ENCODE results near the gene WDHD1.
"Not testable (repeated sequence)": the region's sequence is repeated elsewhere in the genome, so short reads cannot be mapped to it uniquely, and the experiment has no call there.

Gene WDHD1

DNA sequence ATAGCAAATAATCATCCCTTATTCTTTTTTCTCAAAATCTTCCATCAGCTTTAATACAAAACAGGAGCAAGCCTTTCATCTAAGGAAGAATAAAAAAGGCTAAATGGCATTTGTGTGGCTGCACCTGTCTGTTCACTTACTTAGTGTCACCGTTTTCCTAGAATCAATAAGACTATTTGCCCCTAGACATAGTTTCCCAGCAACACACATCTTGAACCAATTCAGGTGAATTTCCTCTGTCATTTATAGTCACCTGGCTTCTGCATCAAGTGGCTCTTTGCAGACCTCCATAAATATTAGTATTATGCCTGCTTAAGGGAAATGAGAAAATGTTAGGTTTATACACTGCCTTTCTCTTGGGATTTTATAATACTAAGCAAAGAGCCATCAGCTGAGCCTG is 106.8 kb downstream of the WDHD1 start:
- ChIA-PET POLR2A (ENCODE audit: low non-redundant PET) (no interaction called here), CTCF (interaction anchor here (0.6 kb wide), 2 partner anchors 43 to 223 kb away, joined by 3 to 6 read pairs; no protein-coding TSS in a partner anchor)
- TF ChIP-seq, protein P1, sequence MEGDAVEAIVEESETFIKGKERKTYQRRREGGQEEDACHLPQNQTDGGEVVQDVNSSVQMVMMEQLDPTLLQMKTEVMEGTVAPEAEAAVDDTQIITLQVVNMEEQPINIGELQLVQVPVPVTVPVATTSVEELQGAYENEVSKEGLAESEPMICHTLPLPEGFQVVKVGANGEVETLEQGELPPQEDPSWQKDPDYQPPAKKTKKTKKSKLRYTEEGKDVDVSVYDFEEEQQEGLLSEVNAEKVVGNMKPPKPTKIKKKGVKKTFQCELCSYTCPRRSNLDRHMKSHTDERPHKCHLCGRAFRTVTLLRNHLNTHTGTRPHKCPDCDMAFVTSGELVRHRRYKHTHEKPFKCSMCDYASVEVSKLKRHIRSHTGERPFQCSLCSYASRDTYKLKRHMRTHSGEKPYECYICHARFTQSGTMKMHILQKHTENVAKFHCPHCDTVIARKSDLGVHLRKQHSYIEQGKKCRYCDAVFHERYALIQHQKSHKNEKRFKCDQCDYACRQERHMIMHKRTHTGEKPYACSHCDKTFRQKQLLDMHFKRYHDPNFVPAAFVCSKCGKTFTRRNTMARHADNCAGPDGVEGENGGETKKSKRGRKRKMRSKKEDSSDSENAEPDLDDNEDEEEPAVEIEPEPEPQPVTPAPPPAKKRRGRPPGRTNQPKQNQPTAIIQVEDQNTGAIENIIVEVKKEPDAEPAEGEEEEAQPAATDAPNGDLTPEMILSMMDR (conservative IDR thresholded peaks at IDR 0.05; ENCODE audit: low read depth): no peak
- DNase-seq (ENCODE audit: low spot score): no peak
- H3K27ac ChIP-seq: no peak overlapping the region

DNA sequence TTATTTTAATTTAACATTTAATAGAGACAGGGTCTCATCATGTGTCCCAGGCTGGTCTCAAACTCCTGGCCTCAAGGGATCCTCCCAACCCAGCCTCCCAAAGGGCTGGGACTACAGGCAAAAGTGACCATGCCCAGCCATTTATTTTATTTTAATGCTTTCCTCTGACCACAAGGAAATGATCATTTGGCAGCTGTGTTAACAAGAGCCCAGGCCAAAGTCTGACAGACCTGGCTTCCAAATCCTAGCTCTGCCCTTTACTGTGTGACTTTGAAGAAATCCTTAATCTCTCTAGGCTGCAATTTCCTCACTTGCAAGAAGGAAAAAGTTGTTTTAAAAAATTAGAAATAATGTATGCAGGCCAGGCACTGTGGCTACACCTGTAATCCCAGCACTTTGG is 107.6 kb downstream of the WDHD1 start:
- POLR2A ChIA-PET (ENCODE audit: low non-redundant PET): no interaction called here
- no peak overlapping the region for H3K27ac ChIP-seq
- DNase-seq (ENCODE audit: low spot score): no peak
- TF ChIP-seq, protein P1 (conservative IDR thresholded peaks at IDR 0.05; ENCODE audit: low read depth): no peak
- CTCF ChIA-PET: no interaction called here

DNA sequence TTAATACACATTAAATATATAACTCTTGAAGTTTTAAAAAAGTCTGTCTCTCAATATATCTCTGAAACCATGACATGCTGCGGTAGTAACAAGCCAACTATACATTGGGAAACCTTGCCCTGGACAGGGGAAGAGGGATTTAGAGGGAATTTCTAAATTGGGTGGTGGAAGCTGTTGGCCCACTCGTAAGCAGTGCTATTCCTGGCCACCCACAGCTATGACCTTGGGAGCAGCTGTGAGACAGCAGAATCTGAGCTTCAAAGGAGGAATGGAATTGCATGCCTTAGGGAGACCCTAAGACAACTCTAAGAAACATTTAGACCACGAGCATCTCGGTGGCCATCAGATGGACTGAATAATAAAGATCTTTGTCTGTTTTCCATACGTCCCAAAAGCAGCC is 108.5 kb downstream of the WDHD1 start:
- ChIA-PET CTCF (interaction anchor here (0.7 kb wide), 1 partner anchor 682 kb away, joined by 3 read pairs; no protein-coding TSS in a partner anchor), POLR2A (ENCODE audit: low non-redundant PET) (no interaction called here)
- no peak for DNase-seq (ENCODE audit: low spot score)
- no peak overlapping the region for H3K27ac ChIP-seq
- TF ChIP-seq, protein P1 (conservative IDR thresholded peaks at IDR 0.05; ENCODE audit: low read depth): no peak

DNA sequence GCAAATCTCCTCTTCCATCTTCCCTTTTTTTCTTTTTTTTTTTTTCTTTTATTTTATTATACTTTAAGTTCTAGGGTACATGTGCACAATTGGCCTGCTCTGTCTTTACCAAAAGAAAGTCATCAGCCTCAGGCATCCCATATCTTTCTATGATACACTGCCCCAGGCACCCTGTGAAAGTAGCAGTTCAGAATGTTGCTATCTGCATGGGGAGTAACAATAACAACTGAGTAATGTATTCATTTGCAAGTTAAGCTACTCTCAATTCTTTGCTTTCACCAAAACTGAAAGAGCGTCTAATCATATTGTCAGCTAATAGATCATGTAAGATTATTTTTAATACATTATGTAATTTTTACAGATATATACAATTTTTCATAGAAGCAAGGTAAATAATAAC is 110.8 kb downstream of the WDHD1 start:
- no peak for DNase-seq (ENCODE audit: low spot score)
- POLR2A ChIA-PET (ENCODE audit: low non-redundant PET): no interaction called here

DNA sequence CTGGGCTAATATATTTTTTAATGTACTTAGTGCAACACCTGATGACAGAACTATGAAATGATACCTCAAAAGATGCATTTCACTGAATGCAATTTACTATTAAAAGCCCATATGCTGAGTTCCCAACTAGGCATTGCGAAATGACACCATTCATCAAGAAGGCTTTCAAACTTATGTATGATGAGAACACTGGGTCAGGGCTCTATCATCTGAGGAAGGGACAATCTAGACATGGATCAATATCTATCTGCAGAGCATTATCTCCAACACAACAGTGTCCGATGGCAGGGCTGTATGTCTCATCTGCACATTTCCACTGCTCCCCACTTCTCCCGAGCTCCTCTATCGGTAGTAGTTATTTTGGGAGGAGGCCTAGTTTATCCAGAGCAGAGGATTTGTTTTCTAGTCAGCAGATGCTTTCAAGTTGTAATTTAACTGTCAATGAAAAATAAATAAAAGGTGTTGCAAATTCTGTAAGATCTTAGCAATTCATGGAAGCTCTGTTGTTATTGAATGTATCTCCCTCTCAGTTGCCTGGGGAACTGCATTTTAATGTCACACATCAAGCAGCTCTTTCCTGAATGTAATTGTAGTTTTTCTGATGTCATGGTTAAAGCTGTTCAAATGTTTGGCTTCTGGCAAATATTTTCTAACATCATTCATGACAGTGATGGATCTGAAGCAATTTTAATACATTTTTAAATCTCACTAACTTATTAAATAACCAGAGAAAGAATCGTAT is 116.9 kb downstream of the WDHD1 start:
- H3K27ac ChIP-seq: no peak overlapping the region
- ChIA-PET CTCF (no interaction called here), POLR2A (ENCODE audit: low non-redundant PET) (no interaction called here)
- TF ChIP-seq, protein P1 (conservative IDR thresholded peaks at IDR 0.05; ENCODE audit: low read depth): no peak
- DNase-seq (ENCODE audit: low spot score): no peak

More for the DNA sequence above, 110.8 kb downstream of the WDHD1 start:
- CTCF ChIA-PET: no interaction called here
- TF ChIP-seq, protein P1 (conservative IDR thresholded peaks at IDR 0.05; ENCODE audit: low read depth): no peak
- H3K27ac ChIP-seq: no peak overlapping the region

DNA sequence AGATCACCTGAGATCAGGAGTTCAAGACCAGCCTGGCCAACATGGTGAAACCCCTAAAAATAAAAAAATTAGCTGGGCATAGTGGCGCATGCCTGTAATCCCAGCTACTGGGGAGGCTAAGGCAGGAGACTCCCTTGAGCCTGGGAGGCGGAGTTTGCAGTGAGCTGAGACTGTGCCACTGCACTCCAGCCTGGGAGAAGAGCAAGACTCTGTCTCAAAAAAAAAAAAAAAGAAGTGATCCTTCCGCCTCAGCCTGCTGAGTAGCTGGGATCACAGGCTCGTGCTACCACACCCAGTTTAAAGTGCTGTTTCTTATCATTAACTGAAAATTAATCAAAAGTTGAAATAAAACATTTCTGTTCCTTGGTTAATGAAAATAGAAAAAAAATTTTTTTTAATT is 117.9 kb downstream of the WDHD1 start:
- H3K27ac ChIP-seq; DNase-seq (ENCODE audit: low spot score); POLR2A ChIA-PET (ENCODE audit: low non-redundant PET); CTCF ChIA-PET: not testable (repeated sequence)

DNA sequence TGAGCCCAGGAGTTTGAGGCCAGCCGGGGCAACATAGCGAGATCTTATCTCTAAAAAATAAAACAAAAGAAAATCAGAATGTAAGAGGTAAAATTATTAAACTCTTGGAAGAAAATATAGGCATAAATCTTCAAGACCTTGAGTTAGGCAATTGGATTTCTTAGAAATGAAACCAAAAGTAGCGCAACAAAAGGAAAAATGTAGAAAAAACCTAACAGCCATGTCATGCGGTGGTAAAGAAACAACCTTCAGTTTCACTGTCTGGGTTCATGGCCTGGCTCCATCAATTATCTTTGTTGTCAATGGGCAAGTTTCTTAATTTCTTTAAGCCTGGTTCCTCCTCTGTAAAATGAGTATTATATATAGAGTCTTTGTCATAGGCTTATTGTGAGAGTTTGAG is 118.7 kb downstream of the WDHD1 start:
- no peak for DNase-seq (ENCODE audit: low spot score)
- TF ChIP-seq, protein P1 (conservative IDR thresholded peaks at IDR 0.05; ENCODE audit: low read depth): no peak
- CTCF ChIA-PET: interaction anchor here (0.6 kb wide), 1 partner anchor 100 kb away, joined by 3 read pairs; no protein-coding TSS in a partner anchor
- POLR2A ChIA-PET (ENCODE audit: low non-redundant PET): no interaction called here
- H3K27ac ChIP-seq: no peak overlapping the region
